GM19351 (cell line): ENCODE results near the gene SFR1.

Experiments used
- ATAC-seq: cut with Tn5 transposase; IDR thresholded peaks from one replicate; pipeline ENCODE4 v1.9.1; 2021; ENCODE audit warnings: mild to moderate bottlenecking, moderate library complexity; ENCODE audit not compliant: unreplicated experiment

Gene SFR1

DNA sequence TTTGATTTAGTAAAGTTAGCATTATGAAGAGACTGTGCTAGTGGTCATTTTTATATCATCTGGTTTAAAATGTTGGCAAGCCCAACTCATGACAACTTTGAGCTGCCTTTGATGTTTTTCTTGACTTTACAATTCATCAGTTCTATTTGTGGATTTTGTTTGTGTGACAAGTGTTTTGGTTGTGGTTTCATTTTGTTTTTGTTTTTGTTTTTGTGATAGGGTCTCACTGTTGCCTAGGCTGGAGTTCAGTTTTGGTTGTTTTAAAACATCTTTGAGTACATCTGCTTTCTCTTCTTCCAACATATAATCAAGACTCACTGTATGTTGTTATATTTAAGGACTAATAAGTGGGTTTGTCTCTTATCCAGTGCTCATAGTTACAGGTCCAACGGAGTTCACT is 17.6 kb upstream of the SFR1 start:
- no peak for ATAC-seq

DNA sequence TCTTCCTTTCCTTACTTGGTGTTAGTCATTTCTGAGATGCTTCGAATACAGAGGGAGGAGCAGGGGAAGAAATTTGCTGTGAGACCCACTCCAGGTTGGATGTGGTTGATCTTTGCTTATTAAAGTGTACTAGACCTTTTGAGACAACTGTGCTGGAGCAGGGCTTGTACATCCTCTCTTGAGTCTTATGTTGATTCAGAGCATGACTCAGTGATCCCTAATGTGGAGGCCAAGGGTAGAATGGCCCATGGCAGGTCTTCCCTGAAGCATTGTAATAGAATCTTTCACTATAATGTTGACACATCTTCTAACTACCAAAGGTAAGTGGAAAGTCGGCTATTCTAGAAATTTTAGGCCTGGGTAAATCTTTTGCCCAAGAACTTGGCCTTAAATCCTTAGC is 17.0 kb upstream of the SFR1 start:
- ATAC-seq: no peak

DNA sequence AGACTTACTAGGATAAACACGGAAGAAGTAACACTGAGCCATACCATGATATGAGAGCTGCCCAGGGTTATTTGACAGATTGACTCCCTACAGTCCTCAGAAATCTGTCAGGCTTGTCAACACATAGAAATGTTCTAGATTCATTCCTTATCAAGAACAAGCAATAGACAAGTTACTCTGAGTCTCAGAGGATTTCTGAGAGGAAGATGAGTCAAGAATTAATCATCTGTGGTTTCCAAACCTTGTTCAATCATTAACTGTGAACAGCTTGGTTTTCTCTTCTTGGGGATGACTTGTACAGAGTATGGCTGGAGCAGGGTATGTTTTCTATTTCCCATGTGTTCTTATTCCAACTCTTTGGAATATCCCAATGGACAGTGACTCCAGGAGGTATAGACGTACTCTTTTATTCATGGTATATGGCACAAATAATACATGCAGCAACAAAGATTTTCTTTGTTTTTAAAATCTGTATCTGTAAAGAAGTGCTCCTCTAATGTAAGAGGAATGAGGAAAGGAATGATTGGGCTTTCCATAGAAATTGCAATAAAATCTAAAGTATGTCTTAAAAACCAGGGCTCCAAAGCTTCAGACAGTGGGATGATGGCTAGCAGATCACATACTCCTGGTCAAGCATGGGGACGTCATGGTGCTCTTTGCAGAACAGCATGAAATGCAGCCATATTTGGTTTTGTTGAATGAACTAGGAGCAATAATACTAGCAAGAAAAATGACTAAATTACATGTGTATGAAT is 11.9 kb upstream of the SFR1 start:
- ATAC-seq: no peak

DNA sequence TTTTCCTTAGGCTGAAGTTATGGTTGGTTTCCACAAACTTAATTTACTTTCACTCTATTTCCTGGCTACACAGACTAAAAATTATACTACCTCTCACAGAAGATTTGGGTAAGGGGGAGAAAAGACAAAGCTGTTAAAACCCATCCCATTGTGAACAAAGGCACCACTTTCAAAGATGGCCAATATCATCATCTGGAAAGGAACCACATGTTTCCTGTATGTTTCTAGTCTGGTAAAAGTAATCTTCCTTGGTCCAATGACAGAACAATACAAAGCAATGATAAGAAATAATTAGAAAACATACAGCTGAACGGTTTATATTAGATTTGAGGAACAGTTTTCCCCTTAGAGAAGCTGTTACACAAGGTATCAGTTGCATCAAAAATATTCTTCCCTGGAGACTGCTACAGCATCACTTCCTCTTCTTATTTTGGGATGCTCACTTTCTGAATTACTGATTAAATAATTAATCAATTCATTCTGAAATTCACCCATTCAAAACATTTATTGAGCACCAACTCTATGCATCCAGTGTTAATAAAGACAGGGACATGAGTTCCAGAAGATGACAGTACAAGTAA is 8.5 kb upstream of the SFR1 start:
- no peak for ATAC-seq

DNA sequence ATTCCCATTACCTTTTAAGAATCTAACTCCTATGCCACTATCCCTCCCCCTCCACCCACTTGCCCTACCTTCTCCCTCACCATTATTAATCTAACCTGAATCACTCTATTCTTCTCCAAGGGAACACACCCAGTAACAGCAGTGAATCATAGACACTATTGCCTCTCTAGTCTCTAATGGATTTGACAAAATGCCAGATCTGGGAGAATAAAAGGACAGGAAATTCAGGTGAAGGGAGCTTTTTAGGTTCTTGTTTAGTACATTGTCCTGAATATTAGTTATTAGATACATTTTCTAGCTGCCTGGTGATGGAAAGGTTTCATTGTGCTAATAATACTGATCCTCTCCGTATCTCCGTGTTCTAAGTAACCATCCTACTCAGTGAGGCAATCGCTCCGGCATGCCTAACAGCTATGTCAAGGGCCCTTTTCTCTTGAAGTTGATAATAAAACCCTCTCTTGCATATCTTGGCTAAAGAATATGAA is 4.1 kb upstream of the SFR1 start:
- no peak for ATAC-seq

DNA sequence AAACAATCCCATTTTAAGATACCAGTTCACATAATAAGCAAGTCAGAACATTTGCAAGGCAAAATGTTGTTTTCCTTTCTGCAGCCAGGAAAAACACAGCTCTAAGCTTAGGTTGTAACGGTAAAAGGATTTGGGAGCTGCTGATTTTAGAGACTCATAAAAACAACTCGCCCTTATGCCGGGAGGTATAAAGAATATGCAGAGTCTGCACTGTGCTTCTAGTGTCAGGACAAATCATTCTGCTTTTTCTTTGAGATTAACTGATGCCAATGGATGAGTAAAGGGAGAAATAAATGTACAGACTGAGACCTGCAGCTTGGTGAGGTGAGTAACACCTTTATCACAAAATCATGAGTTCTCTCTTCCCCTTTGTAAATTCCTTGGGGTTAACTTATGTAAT is 2.0 kb upstream of the SFR1 start:
- ATAC-seq: no peak

DNA sequence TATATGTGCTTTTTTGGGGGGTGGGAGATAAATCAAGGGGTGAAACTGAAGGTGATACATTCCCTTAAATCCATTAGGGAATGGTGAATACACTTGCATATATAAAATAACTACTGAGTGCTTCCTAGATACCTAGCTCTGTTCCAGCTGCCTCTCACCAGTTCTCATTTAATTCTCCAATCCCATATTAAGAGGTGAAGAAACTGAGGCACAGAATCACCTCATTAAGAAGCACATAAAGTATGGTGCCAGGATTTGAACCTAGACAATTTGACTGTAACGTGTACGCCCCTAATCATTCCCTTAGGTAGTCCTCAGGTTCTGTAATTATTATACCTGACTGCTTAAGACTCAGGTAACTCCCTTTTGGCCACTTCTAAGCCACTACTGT is 1.5 kb upstream of the SFR1 start:
- ATAC-seq: no peak

DNA sequence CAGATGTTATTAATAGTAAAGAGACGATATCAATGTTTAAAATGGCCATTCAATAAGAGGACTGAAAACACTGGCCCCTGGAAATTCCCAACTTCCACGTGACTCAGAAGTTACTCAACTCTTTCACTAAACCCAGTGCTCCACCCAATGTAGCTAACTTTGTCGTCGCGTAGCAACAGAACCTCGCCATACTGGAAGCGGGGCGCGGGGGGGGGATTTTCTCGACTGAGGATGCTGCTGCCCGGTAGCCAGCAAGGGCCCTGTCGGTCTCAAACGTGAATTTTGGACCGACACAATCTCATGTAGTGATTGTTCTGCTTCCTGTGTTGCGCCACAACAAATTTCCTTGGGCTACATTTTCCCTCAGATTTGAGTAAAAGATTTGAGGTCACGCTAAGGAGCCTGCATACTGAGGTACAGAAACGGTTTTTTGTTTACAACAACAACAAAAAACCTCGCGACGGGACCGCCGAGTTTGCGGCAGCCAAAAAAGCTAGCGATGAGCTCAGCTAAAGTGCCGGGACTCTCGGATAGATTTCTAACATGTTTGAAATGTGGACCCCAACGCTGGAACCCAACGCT is 977 bp upstream of the SFR1 start:
- ATAC-seq: peak; percentile 41

DNA sequence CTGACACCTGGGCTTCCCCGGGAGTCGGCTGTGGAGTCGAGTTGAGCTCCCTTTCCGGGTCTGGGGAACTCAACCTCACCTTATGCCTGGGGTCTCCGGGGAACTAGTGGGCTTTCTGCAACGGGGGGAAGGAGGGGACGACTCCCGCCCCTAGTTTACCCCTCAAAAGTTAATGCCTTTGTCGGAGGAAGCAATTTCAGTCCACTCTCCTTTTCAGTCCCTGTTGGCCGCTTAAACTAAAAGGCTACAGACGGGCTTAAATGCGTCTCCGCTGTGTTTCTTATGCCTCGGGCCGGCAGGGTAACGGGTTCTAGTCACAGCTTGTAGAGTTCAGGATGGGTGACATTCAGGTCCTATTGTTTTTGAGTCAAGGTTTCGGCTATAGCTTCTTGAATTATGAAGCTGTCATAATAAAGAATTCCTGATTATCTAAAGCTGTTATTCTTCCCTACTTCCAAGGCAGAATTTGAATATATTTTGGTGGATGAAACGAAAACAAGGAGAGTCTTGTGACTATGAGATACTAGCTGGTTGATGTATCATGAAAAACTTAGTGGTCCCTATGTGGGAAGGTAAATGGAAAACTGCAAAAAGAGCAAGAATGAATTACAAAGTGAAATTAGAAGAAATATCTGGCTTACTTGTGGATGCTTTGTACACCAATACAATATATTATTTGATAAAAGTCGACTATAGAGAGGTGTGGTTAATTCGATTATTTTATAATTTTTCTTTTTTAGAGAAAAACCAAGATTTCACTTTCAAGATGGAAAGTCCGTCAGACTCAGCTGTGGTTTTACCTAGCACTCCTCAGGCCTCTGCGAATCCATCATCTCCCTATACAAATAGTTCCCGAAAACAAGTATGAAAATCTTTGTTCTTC is 495 bp downstream of the SFR1 start:
- ATAC-seq: peak; percentile 6

DNA sequence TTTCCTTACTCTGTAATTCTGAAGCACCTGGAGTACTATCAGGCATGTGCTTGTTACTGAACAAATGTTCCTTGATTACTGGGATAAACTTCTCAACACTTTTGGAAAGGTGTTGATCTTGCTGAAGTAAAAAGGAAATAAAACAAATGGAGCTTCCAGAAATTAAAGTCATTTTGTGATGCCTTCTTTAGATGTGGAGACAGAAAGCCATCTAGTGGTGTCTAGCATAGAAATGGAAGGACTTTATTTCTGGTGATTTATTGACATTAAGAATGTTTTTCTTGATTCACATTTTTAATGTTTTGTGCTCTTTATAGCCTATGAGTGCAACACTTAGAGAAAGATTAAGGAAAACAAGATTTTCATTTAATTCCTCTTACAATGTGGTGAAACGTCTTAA is 1.4 kb downstream of the SFR1 start:
- ATAC-seq: no peak

DNA sequence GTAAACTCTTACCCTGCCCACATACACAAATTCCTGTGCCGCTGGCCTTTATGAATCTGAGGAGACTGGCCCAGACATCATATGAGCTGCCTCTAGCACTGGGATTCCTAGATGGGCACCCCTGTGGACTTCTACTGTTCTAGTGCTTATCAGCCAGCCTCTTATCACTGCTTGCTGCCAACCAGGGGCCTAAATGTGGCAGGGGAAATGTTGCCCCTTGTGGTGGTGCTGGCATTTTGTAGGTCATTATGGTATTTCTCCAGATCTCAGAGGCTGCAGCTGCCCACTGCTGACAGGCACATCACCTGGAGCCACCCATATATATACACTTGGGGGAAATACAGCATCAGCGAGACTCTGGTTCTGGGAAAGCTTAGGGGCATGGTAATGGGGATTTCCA is 5.4 kb downstream of the SFR1 start:
- ATAC-seq: no peak

DNA sequence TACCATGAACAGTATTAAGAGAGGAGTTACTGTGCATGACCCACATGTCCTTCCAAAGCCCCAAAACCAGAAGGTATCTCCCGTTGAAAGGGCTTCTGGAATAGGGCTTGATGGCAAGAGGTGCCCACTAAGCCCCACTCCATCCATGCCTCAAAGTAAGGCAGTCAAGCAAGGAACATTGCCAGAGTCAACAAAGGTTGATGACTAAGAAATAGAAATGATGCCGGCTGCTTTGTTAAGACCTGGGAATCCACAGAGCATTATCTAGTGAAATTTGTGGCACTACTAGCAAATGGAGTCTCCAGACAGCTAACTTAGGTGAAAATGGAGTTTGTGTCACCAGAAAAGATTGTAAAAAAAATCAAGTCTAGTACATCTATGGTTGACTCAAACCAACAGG is 6.2 kb downstream of the SFR1 start:
- ATAC-seq: no peak

DNA sequence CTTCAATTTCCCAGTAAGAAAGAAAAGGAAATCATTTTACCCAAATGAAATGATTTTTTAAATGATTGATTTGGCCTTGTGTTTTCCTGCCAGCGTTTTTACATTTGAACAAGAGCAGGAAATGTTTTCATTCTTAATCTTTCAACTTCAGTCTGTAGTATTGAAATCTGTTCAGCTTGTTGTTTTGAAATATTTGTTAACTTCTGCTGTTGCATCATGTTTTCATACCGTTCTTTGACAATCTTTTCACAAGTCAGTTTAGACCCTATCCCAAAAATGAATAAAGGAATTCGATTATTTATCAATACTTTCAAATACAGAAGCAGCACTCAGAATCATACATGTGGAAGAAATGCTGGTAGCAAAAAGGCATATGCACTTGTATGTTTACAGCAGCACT is 8.1 kb downstream of the SFR1 start:
- ATAC-seq: no peak

DNA sequence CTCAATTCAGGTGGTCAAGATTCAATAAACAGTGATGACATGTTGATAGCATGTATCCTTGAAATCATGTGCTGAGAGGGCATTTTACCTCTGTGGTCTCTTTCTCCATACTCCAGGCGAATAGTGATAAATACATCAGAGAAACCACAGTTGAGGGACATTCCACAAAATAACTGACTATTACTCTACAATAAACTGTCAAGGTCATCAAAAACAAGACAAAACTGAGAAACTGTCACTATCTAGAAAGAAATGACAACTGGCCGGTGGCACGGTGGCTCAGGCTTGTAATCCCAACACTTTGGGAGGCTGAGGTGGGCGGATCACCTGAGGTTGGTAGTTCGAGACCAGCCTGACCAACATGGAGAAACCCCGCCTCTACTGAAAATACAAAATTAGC is 16.2 kb downstream of the SFR1 start:
- ATAC-seq: no peak

DNA sequence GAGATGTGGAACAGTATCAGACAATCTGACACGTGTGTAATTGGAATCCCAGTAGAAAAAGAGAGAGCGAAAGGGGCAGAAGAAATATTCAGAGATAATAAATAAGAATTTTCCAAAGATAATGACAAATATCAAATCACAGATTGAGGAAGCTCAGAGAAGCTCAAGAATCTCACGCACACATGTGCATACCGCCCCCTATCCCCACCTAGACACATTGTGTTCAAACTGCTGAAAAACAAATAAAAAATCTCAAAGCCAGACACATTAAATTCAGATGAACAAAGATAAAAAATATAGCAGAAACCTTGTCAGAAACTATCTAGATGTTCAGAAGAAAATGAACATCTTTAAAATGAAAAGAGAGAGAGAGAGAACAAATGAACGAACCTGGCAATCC is 17.2 kb downstream of the SFR1 start:
- no peak for ATAC-seq

DNA sequence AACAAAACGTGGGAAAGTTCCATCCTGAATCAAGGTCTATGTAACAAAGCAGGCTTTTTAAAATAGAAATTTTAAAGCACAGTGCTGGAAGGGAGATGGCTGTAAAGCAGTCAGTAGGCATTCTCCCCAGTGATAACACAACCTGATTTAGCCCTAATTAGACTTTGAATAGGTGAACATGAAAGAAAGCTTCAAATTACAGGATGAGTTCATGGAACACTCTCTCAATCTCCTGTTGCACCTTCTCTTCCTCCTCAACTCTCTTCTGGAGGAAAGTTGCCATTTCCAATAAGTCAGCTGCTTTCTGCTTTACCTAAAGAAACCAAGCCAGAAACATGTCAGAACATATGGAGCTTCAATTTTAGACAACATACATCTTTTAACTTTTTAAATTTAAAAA is 20.1 kb downstream of the SFR1 start:
- no peak for ATAC-seq

DNA sequence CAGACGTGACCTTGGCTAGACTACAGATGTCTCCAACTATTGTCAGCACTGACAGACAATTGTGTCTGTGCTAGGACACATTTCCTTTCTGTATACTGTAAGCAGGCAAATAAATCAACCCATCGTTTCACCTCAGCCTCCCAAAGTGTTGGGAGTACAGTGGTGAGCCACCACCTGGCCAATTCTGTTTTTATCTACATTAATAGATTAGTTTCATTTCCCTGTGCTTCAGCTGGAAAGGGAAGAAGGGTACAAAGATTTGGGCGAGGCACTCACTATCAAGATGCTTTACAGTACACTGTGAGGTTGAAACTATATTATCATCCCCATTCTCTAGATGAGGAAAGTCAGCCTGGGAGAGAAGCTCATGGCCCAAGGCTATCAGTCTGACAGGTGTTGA is 21.9 kb downstream of the SFR1 start:
- ATAC-seq: no peak

DNA sequence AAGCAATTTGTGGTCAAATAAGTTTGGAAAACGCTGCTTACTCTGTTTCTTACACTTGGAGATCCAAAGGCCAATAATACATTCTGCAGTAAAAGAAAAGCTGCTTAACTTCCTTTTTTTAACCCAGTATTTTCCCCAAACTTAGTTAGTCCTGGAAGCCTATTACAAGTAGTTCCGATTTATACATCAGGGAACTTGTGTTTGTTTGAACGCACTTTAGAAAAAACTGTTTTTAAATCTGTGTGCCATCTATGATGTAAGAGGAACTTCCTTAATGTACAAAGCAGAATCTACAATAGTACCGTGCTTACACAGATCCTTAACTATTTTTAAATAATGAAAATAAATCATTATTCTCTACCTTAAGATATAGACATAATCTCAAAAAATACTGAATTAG is 23.0 kb downstream of the SFR1 start:
- ATAC-seq: no peak

DNA sequence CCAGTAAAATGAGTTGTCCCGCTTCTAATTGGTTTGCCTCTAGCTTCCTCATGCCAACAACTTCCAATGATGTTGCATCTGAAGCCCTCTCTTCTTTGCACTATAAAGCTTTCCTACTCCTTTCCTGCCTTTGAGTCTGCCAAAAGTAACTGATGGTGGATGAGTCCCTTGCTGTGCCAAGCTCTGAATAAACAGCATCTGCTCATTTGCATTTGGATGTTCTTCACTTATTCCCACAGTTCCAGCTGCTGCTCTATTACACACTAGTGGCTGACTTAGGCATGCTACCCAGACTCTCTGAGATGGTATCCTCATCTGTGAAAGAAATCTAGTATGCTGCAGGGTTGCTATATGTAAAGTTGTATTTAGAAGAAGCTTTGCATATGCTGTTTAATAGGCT is 24.9 kb downstream of the SFR1 start:
- ATAC-seq: no peak

DNA sequence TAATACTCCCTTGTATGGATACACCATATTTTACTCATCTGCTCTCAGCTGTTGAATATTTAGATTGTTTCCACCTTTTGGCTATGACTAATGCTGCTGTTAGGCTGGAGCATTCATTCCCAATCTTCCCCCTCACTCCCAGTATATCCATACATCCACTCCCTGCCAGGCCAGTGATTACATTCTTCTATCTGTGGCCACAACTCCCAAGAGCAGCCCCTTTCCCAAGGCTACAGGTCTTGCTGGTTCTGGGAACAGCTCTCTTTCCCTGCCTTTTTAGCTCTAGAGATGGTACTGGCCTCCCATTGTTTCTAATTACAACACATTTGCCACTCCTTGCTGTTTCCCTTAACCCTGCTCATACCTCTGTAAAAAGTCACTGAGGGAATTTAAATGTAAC is 28.2 kb downstream of the SFR1 start:
- ATAC-seq: no peak

DNA sequence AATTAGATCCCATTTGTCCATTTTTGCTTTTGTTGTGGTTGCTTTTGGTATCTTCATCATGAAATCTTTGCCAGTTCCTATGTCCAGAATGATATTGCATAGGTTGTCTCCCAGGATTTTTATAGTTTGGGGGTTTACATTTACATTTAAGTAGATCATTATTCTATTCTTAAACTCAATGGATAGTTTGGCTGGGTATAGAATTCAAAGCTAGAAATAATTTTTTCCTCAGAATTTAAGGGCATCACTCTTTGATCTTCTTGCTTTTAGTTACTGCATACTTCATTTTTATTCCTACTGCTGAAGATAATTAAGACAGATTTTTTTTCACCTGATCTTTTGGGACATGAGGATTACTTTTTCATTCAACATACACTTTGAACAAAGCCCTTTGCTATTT is 29.8 kb downstream of the SFR1 start:
- no peak for ATAC-seq

DNA sequence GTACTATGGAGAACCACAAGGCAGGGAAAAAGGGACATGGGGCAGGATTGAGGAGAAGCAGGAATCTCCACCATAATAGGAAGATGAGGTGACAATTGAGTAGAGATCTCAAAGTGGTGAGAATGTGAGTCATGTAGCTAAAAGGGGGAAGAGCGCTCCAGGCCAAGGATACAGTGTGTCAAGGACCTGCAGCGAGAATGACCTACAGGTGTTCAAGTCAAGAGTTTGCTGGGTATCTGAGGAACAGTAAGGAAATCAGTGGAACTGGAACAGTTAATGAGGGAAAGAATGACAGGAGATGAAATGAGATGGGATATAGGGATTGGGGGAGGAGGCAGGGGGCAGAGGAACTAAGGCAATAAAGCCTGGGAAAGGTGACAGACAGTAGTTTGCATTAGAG is 33.6 kb downstream of the SFR1 start:
- no peak for ATAC-seq
